ENCODE results near the gene TFR2.

DNA sequence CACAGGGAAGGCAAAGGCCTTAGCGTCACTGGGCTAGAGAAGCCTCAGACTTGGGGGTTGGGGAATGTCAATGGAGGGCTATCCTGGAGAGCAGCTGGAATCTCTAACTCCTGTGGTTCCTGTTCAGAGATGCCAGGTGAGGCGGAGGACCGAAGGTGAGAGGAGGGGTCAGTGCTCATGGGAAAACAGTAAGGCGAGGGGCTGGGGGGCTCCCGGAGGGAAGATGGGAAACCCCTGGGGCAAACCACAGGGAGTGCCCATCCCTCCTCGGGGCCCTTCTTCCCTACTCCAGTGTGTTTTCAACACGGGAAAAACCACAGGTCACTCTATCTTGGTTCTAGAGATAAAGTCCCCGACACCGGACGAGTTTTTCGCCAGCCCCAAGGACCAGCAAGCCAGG lies 58.7 kb downstream of the TFR2 start:
- TF ChIP-seq POLR2A (IDR thresholded peaks at IDR 0.05; ENCODE audit: low read depth) (no peak), POLR2AphosphoS5 (IDR thresholded peaks at IDR 0.05) (no peak), EP300 (IDR thresholded peaks at IDR 0.05) (no peak)
- TF ChIP-seq, protein P1, sequence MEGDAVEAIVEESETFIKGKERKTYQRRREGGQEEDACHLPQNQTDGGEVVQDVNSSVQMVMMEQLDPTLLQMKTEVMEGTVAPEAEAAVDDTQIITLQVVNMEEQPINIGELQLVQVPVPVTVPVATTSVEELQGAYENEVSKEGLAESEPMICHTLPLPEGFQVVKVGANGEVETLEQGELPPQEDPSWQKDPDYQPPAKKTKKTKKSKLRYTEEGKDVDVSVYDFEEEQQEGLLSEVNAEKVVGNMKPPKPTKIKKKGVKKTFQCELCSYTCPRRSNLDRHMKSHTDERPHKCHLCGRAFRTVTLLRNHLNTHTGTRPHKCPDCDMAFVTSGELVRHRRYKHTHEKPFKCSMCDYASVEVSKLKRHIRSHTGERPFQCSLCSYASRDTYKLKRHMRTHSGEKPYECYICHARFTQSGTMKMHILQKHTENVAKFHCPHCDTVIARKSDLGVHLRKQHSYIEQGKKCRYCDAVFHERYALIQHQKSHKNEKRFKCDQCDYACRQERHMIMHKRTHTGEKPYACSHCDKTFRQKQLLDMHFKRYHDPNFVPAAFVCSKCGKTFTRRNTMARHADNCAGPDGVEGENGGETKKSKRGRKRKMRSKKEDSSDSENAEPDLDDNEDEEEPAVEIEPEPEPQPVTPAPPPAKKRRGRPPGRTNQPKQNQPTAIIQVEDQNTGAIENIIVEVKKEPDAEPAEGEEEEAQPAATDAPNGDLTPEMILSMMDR (IDR thresholded peaks at IDR 0.05): no peak
